GM19455 (cell line): ENCODE data around the gene MUSK.
"Not testable (repeated sequence)": the region's sequence is repeated elsewhere in the genome, so short reads cannot be mapped to it uniquely, and the experiment has no call there.

Experiments
- ATAC-seq: cut with Tn5 transposase; IDR thresholded peaks from one replicate; pipeline ENCODE4 v1.9.1; 2021; ENCODE audit not compliant: unreplicated experiment

The MUSK gene

GRCh38 chr9:110691002-110691549, 22.5 kb downstream of the MUSK start:
- no peak for ATAC-seq

GRCh38 chr9:110695846-110696245, 27.3 kb downstream of the MUSK start:
- ATAC-seq = not testable (repeated sequence)

- ATAC-seq = no peak
Observed at GRCh38 chr9:110700953-110701352, 32.4 kb downstream of the MUSK start.

- no peak for ATAC-seq
Observed at GRCh38 chr9:110703669-110704068, 35.1 kb downstream of the MUSK start.

GRCh38 chr9:110707419-110707818, 38.8 kb downstream of the MUSK start:
- ATAC-seq = no peak

- ATAC-seq = no peak
Observed at GRCh38 chr9:110710420-110710819, 41.8 kb downstream of the MUSK start.

GRCh38 chr9:110712955-110713354, 44.4 kb downstream of the MUSK start:
- no peak for ATAC-seq

- ATAC-seq = no peak
Observed at GRCh38 chr9:110714314-110714713, 45.7 kb downstream of the MUSK start.

- ATAC-seq = no peak
Observed at GRCh38 chr9:110728058-110728457, 59.5 kb downstream of the MUSK start.

GRCh38 chr9:110729641-110730040, 61.0 kb downstream of the MUSK start:
- ATAC-seq = no peak

GRCh38 chr9:110731437-110732028, 62.9 kb downstream of the MUSK start:
- ATAC-seq = no peak

GRCh38 chr9:110738982-110739381, 70.4 kb downstream of the MUSK start:
- no peak for ATAC-seq

- ATAC-seq = no peak
Observed at GRCh38 chr9:110742741-110743371, 74.3 kb downstream of the MUSK start.

GRCh38 chr9:110744715-110745384, 76.3 kb downstream of the MUSK start:
- ATAC-seq = no peak

GRCh38 chr9:110745676-110746075, 77.1 kb downstream of the MUSK start:
- ATAC-seq = no peak

- no peak for ATAC-seq
Observed at GRCh38 chr9:110746211-110746930, 77.8 kb downstream of the MUSK start.

- no peak for ATAC-seq
Observed at GRCh38 chr9:110748251-110748893, 79.8 kb downstream of the MUSK start.

- ATAC-seq = no peak
Observed at GRCh38 chr9:110750272-110750671, 81.7 kb downstream of the MUSK start.

GRCh38 chr9:110751971-110752370, 83.4 kb downstream of the MUSK start:
- ATAC-seq = no peak

GRCh38 chr9:110752766-110753165, 84.2 kb downstream of the MUSK start:
- no peak for ATAC-seq

- ATAC-seq = no peak
Observed at GRCh38 chr9:110753731-110754231, 85.2 kb downstream of the MUSK start.
